ENCODE data around the gene CEP104.
A peak's percentile ranks its signal among the peaks of the same experiment; 100 is the strongest.

The CEP104 gene

DNA sequence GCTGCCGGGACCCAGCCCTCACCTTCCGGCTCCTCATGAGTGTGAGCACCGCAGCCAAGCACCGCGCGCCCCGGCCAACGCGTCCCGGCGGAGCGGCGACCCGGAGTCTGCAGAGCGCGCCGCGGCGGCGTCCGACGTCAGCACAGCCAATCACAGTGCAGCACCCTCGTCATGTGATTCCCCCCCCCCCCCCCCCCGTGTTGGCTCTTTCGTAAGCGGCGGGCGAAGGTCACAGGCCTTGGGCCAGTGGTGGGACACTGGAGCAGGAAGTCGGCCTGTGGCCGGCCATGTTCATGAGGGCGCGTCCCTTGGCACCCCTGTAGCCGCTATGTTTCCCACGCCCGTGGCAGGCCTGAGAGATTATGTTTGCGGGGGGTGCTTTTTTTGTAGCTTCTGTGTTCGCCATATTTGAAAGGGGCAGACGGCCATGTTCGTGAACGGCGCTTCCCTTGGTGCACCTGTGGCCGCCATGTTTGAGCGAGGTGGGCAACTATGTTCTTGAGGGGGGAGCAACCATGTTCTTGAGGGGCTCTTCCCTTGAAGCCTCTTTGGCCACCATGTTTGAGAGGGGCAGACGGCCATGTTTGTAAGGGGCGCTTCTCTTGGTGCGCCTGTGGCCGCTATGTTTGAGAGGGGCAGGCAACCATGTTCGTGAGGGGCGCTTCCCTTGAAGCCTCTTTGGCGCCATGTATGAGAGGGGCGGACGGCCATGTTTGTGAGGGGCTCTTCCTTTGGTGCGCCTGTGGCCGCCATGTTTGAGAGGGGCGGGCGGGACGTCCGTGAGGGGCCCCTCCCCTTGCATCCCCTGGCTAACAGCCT is 43.3 kb upstream of the CEP104 start, which contains the start of gene C1orf174:
TSS of gene C1orf174 (minus strand) at position 123 of the 819 bp plus-strand sequence. CDS start at position 37, 86 bp downstream.
- TF ChIP-seq, protein P1, sequence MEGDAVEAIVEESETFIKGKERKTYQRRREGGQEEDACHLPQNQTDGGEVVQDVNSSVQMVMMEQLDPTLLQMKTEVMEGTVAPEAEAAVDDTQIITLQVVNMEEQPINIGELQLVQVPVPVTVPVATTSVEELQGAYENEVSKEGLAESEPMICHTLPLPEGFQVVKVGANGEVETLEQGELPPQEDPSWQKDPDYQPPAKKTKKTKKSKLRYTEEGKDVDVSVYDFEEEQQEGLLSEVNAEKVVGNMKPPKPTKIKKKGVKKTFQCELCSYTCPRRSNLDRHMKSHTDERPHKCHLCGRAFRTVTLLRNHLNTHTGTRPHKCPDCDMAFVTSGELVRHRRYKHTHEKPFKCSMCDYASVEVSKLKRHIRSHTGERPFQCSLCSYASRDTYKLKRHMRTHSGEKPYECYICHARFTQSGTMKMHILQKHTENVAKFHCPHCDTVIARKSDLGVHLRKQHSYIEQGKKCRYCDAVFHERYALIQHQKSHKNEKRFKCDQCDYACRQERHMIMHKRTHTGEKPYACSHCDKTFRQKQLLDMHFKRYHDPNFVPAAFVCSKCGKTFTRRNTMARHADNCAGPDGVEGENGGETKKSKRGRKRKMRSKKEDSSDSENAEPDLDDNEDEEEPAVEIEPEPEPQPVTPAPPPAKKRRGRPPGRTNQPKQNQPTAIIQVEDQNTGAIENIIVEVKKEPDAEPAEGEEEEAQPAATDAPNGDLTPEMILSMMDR (IDR thresholded peaks at IDR 0.05): no peak
- H3K4me3 Mint-ChIP-seq: peak within 1 kb of the TSS; percentile 90
- H3K36me3 Mint-ChIP-seq (ENCODE audit: low read depth): peaks cover 41% of the 10 kb centered on the region
- DNase-seq: peak; percentile 91
- H3K27ac Mint-ChIP-seq: peak within 1 kb of the TSS; percentile 99
- H3K9me3 Mint-ChIP-seq: peaks cover 25% of the 10 kb centered on the region
- H3K27me3 Mint-ChIP-seq (ENCODE audit: low read depth, poor library complexity): no peaks in the 10 kb centered on the region
- peaks cover 33% of the 10 kb centered on the region for H3K4me1 Mint-ChIP-seq

DNA sequence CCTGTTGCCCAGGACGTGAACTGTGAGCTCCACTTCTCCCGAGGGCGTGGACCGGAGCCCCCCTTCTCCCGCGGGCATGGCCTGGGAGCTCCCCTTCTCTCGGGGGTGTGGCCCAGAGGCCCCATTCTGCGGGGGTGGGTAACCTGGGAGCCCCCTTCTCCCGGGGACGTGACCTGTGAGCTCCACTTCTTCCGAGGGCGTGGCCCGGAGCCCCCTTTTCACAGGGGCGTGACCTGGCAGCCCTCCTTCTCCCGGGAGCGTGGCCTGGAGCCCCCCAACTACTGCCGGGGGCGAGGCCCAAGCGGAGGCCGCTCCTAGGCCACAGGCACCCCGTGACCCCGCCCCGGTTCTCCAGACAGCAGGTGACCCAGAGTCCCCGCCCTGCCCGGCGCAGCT is 42.7 kb upstream of the CEP104 start:
- Mint-ChIP-seq H3K4me3 (peak overlapping the region; percentile 90), H3K9me3 (peaks cover 25% of the 10 kb centered on the region), H3K27me3 (ENCODE audit: low read depth, poor library complexity) (no peaks in the 10 kb centered on the region), H3K4me1 (peaks cover 32% of the 10 kb centered on the region), H3K36me3 (ENCODE audit: low read depth) (peaks cover 46% of the 10 kb centered on the region), H3K27ac (peak overlapping the region; percentile 99)
- no peak for DNase-seq
- TF ChIP-seq, protein P1 (IDR thresholded peaks at IDR 0.05): no peak

DNA sequence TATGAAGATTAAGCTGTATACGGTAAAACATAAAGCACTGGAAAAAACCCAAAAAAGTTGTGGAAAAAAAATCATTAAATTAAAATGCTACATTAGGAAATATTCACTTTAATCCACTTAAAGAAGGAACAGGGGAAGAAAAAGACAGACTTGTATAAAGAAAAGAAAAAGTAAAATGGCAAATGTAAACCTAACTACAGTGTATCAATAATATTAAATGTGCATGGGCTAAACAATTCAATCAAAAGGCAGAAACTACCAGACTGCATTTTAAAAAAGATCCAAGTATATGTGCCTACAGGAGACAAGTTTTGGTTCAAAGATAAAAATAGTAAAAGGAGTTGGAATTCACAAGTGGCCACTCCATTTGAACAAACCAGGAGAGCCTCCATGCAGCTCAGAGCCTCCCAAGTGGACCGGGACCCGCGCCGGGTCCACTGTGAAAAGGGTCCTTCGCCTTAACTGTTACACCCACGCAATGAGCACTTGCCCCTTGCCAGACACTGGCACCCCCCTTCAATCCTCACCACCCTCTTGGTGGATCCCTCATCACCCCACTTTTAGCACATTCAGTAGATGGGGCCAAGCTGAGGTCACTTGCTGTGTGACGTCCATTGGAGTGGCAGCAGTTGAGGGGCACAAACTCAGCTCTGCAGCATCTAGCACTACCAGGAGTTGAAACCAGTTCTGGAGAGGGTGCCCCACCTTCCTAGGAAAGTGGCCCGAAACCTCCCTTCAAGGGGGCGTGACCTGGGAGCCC is 42.2 kb upstream of the CEP104 start:
- H3K9me3 Mint-ChIP-seq: peaks cover 25% of the 10 kb centered on the region
- H3K4me1 Mint-ChIP-seq: peaks cover 27% of the 10 kb centered on the region
- H3K36me3 Mint-ChIP-seq (ENCODE audit: low read depth): peaks cover 46% of the 10 kb centered on the region
- H3K27me3 Mint-ChIP-seq (ENCODE audit: low read depth, poor library complexity): no peaks in the 10 kb centered on the region
- H3K4me3 Mint-ChIP-seq: peak overlapping the region; percentile 90
- TF ChIP-seq, protein P1 (IDR thresholded peaks at IDR 0.05): no peak
- peak overlapping the region; percentile 54 for H3K27ac Mint-ChIP-seq
- no peak for DNase-seq

DNA sequence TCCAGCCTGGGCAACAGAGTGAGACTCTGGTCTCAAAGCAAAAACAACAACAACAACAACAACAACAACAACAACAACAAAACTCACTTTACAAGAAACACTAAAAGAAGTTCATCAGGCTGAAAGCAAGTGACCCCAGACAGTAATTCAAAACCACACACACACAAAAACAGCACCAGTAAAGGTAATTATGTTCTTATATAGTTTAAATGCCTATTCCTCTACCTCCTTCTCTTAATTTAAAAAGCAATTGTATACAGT is 41.4 kb upstream of the CEP104 start:
- H3K27me3 Mint-ChIP-seq (ENCODE audit: low read depth, poor library complexity): no peaks in the 10 kb centered on the region
- DNase-seq: no peak
- H3K4me1 Mint-ChIP-seq: peaks cover 19% of the 10 kb centered on the region
- H3K9me3 Mint-ChIP-seq: peaks cover 25% of the 10 kb centered on the region
- peak overlapping the region; percentile 90 for H3K4me3 Mint-ChIP-seq
- TF ChIP-seq, protein P1 (IDR thresholded peaks at IDR 0.05): no peak
- peaks cover 50% of the 10 kb centered on the region for H3K36me3 Mint-ChIP-seq (ENCODE audit: low read depth)
- peak overlapping the region; percentile 83 for H3K27ac Mint-ChIP-seq

DNA sequence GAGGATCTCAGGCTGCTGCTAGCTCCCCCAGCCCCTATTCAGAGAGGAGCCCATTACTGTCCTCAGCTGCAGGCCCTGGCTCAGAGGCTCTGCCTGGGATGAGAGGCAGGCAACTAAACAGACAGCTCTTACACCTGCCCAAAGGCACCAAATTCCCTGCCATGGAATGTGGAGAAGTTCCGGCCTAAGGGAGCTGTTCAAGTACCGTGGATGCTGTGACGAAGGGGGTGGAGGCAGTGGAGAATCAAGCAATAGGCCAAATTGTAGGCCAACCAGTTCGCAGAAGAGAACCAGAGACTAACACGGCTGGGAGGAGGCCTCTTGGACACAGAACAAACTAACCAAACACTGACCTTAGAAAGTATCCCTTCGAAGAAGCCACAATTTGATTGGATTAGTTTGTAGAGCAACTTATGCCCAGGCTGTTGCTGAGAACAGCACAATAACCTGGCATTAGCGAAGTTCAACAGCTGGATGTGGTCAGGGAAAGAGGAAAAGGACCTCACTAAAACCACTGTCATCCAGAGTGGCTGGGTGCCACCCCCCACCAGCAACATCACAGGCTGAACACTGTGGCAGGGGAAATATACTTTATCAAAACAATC is 39.5 kb upstream of the CEP104 start:
- no peak overlapping the region for H3K4me3 Mint-ChIP-seq
- TF ChIP-seq, protein P1 (IDR thresholded peaks at IDR 0.05): no peak

More for the DNA sequence above, 39.5 kb upstream of the CEP104 start:
- no peaks in the 10 kb centered on the region for H3K27me3 Mint-ChIP-seq (ENCODE audit: low read depth, poor library complexity)
- peaks cover 55% of the 10 kb centered on the region for H3K36me3 Mint-ChIP-seq (ENCODE audit: low read depth)
- H3K4me1 Mint-ChIP-seq: peaks cover 13% of the 10 kb centered on the region
- H3K9me3 Mint-ChIP-seq: peaks cover 25% of the 10 kb centered on the region
- no peak for DNase-seq
- H3K27ac Mint-ChIP-seq: no peak overlapping the region
